Measurements from ENCODE around the gene RABGAP1L.

RABGAP1L gene

GRCh38 chr1:174898102-174898797 is 738.9 kb downstream of the RABGAP1L start:
- no peak for DNase-seq
- Histone ChIP-seq H3K27me3 (replicated peaks) (no peaks in the 10 kb centered on the region), H3K27ac (no peak overlapping the region), H3K36me3 (replicated peaks) (no peaks in the 10 kb centered on the region), H3K4me3 (ENCODE audit: low read depth, low read length) (no peak overlapping the region)
- in situ Hi-C loops (cut with HindIII; ENCODE audit: low pct_ligation_motif_present, low sequenced_read_pairs): no loop called here
- no peak for TF ChIP-seq CTCF (IDR thresholded peaks at IDR 0.05; ENCODE audit: low read depth, low read length, missing control alignments)

GRCh38 chr1:174900317-174900716 is 741.0 kb downstream of the RABGAP1L start:
- DNase-seq: no peak
- TF ChIP-seq CTCF (IDR thresholded peaks at IDR 0.05; ENCODE audit: low read depth, low read length, missing control alignments): no peak
- H3K27me3 ChIP-seq (replicated peaks): no peaks in the 10 kb centered on the region
- no peak overlapping the region for H3K27ac ChIP-seq
- no peak overlapping the region for H3K4me3 ChIP-seq (ENCODE audit: low read depth, low read length)
- no peaks in the 10 kb centered on the region for H3K36me3 ChIP-seq (replicated peaks)
- in situ Hi-C loops (cut with HindIII; ENCODE audit: low pct_ligation_motif_present, low sequenced_read_pairs): no loop called here

- H3K27me3 ChIP-seq (replicated peaks): no peaks in the 10 kb centered on the region
- no peak overlapping the region for H3K4me3 ChIP-seq (ENCODE audit: low read depth, low read length)
- TF ChIP-seq CTCF (IDR thresholded peaks at IDR 0.05; ENCODE audit: low read depth, low read length, missing control alignments): no peak
- H3K27ac ChIP-seq: no peak overlapping the region
- in situ Hi-C loops (cut with HindIII; ENCODE audit: low pct_ligation_motif_present, low sequenced_read_pairs): no loop called here
- DNase-seq: no peak
- H3K36me3 ChIP-seq (replicated peaks): no peaks in the 10 kb centered on the region
Observed at GRCh38 chr1:174902531-174903099, 743.3 kb downstream of the RABGAP1L start.

- Histone ChIP-seq H3K36me3 (replicated peaks) (no peaks in the 10 kb centered on the region), H3K27me3 (replicated peaks) (no peaks in the 10 kb centered on the region), H3K4me3 (ENCODE audit: low read depth, low read length) (no peak overlapping the region), H3K27ac (no peak overlapping the region)
- no peak for DNase-seq
- in situ Hi-C loops (cut with HindIII; ENCODE audit: low pct_ligation_motif_present, low sequenced_read_pairs): no loop called here
- no peak for TF ChIP-seq CTCF (IDR thresholded peaks at IDR 0.05; ENCODE audit: low read depth, low read length, missing control alignments)
Observed at GRCh38 chr1:174911606-174912005, 752.3 kb downstream of the RABGAP1L start.

GRCh38 chr1:174912264-174912663 is 752.9 kb downstream of the RABGAP1L start:
- H3K4me3 ChIP-seq (ENCODE audit: low read depth, low read length): no peak overlapping the region
- H3K27ac ChIP-seq: no peak overlapping the region
- no peaks in the 10 kb centered on the region for H3K36me3 ChIP-seq (replicated peaks)
- in situ Hi-C loops (cut with HindIII; ENCODE audit: low pct_ligation_motif_present, low sequenced_read_pairs): no loop called here
- no peak for DNase-seq
- no peak for TF ChIP-seq CTCF (IDR thresholded peaks at IDR 0.05; ENCODE audit: low read depth, low read length, missing control alignments)
- H3K27me3 ChIP-seq (replicated peaks): no peaks in the 10 kb centered on the region
